Stimulated activated effector memory CD8-positive, alpha-beta T cell treated with anti-CD3 and anti-CD28 coated beads, Interleukin-12 subunit alpha, Interleukin-12 subunit beta, amount 100 ng/mL, for 72 hours (primary cell): ENCODE data around the gene PAFAH1B2.
A peak's percentile ranks its signal among the peaks of the same experiment; 100 is the strongest.
"Not testable (repeated sequence)": the region's sequence is repeated elsewhere in the genome, so short reads cannot be mapped to it uniquely, and the experiment has no call there.

Experiments
- ATAC-seq: fragments of 150-1000 bp; cut with Tn5 transposase; 2 replicates; pipeline ENCODE4 v1.10.0; 2021
- DNase-seq, 2 donors: peaks; one replicate each; pipeline ENCODE4 v3.0.0; 2021 to 2022; ENCODE audit warnings: low spot score in 2 of 2
- H3K27ac Mint-ChIP-seq: one replicate; pipeline ENCODE4 v1.8.0; 2022; ENCODE audit warnings: mild to moderate bottlenecking, mixed read lengths
- H3K36me3 Mint-ChIP-seq: one replicate; pipeline ENCODE4 v1.8.0; 2022; ENCODE audit warnings: mild to moderate bottlenecking, mixed read lengths
- H3K4me1 Mint-ChIP-seq: one replicate; pipeline ENCODE4 v1.8.0; 2022; ENCODE audit warnings: mixed read lengths
- H3K4me3 Mint-ChIP-seq: one replicate; pipeline ENCODE4 v1.8.0; 2022; ENCODE audit warnings: mild to moderate bottlenecking, mixed read lengths
- H3K9me3 Mint-ChIP-seq: one replicate; pipeline ENCODE4 v1.8.0; 2022; ENCODE audit warnings: mixed read lengths

PAFAH1B2 gene, protein sequence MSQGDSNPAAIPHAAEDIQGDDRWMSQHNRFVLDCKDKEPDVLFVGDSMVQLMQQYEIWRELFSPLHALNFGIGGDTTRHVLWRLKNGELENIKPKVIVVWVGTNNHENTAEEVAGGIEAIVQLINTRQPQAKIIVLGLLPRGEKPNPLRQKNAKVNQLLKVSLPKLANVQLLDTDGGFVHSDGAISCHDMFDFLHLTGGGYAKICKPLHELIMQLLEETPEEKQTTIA

DNA sequence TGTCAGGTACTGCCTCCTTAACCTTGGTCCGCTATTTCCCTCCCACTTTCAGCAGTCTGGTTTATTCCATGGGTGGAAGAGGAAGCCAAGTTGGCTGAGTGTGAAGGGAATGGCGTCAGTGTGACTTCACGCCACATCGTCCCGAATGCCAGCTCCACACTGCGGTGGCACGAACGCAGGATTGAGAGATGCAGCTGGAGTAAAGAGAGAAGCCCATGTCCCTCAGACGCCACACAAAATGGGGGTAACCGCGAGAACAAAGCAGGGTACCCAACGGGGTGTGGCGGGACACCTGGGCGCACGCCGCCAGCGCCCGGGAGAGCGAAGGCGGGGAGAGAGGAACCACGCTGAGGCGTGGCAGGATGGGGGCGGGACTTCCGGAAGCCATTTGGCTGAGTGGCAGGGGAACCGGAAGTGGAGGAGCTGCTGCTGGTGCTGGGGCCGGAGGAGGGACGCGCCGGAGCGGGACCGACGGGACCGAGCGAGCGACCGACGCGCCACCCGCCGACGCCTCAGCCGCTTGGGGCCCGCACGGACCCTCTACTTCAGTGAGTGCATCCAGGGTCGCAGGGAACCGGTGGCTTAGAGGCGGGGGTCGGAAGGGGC, at the start of gene PAFAH1B2:
Gene PAFAH1B2, plus strand, starts transcription at position 417 of the 606 bp plus-strand sequence. CDS start 8,161 bp downstream, outside the sequence.
- H3K4me3 Mint-ChIP-seq = peak within 1 kb of the TSS; percentile 97
- peaks cover 50% of the 10 kb centered on the region for H3K36me3 Mint-ChIP-seq
- H3K4me1 Mint-ChIP-seq = peaks cover 43% of the 10 kb centered on the region
- ATAC-seq = peak; percentile 98
- DNase-seq = peak; percentile 86 to 96
- no peaks in the 10 kb centered on the region for H3K9me3 Mint-ChIP-seq
- H3K27ac Mint-ChIP-seq = peak within 1 kb of the TSS; percentile 94

DNA sequence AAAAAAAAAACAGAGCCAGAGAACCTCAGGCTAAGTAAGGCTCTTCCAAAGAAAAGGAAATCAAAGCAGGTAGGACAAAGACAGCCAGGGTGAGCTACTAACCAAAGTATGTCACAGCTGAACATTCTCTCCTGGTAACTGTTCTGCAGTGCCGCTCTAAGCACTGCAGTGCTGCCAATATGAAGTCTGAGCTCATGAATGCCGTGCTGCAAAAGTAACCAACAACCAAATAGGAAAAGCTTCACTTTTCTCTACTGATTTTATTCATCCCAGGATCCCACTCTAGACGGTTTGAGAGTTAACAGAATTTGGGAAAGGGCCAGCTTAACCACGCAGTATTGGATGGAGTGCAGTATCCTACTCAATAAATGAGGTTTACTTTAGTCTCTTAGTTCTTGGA, 49.3 kb upstream of the PAFAH1B2 start:
- Mint-ChIP-seq H3K9me3 (peaks cover 5% of the 10 kb centered on the region), H3K27ac (peak overlapping the region; percentile 95), H3K4me1 (peaks cover 86% of the 10 kb centered on the region), H3K4me3 (peak overlapping the region; percentile 90), H3K36me3 (peaks cover 49% of the 10 kb centered on the region)
- DNase-seq (no peak), ATAC-seq (no peak)

DNA sequence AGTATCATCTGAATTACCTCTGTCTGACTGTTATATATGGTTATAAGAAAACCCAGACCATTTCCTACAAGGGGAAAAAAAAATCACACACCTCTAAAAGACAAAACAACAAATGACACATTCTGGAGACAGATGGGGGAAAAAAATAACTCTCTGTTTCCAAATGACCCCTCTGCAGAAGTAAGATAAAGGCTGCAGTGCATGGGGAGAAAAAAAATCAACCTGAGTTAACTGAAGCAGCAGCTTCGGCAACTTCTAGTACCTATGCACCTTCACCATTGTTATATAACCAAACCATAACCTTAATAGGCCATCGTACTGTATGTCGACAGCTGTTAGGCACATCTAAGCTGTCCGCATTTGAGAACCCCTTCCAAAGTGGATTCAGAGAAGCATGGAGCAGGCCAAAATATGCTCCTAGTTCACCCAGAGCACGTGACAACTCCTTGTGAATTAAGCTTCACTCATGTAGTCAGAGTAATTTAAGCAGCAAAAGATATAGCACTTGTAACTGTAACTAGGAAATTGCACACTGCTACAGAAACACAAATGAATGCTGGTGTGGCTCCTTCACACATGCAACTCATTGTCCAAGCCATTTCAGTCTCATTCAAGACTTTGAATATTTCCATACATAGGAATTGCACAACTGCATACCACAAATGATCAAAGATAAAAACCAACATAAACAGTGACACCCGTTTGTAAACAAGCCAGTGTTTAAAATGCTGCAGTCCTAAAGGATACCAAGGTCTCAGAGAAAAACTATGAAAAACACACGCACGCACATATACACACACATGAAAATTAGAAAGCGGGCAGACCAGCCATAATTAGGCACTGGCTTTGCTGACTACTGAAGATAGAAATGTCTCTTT, 48.6 kb upstream of the PAFAH1B2 start:
- Mint-ChIP-seq H3K4me1 (peaks cover 86% of the 10 kb centered on the region), H3K27ac (peak overlapping the region; percentile 95), H3K9me3 (peaks cover 5% of the 10 kb centered on the region), H3K36me3 (peaks cover 49% of the 10 kb centered on the region), H3K4me3 (peak overlapping the region; percentile 90)
- peak; percentile 19 for ATAC-seq
- DNase-seq = no peak

DNA sequence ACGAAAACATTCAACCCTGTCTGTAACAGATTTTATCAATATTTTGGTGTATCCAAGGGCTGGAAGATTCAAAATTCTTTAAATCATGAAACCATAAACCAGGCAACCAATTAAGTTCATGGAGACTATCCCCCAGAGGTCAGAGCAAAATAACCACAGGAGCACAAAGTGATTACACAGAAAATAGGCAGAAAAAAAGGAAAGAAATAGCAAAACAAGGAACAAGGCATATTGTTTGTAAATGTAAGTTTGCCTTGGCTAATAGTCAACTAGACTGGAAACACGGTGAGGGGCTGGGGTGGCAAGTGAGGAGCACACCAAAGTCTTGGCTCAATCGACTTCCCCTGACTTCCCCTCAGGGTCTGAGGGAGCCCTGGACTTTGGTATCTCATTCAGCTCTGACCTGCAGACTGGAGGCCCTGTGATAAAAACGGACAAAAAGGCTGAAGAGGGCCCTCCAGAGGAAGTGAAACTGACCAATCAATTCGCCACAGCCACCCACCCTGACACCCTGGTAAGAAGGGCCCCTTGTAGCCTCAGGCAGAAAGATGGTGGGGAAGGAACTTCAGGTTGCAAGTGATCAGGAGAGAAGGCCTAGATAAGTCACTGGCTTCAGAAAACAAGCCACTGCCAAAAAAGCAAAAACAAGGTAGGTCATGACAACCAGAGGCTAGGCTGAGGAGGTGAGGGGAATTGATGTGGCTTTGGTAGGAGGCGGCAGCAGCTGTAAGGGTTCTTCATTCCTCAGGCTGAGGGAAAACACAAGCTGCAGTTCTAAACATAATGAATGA, 47.7 kb upstream of the PAFAH1B2 start:
- H3K4me3 Mint-ChIP-seq = peak overlapping the region; percentile 90
- peak overlapping the region; percentile 95 for H3K27ac Mint-ChIP-seq
- peak; percentile 17 for ATAC-seq
- H3K36me3 Mint-ChIP-seq = peaks cover 49% of the 10 kb centered on the region
- peaks cover 88% of the 10 kb centered on the region for H3K4me1 Mint-ChIP-seq
- peak in 1 of 2 donors; percentile 75 for DNase-seq
- H3K9me3 Mint-ChIP-seq = peaks cover 5% of the 10 kb centered on the region

DNA sequence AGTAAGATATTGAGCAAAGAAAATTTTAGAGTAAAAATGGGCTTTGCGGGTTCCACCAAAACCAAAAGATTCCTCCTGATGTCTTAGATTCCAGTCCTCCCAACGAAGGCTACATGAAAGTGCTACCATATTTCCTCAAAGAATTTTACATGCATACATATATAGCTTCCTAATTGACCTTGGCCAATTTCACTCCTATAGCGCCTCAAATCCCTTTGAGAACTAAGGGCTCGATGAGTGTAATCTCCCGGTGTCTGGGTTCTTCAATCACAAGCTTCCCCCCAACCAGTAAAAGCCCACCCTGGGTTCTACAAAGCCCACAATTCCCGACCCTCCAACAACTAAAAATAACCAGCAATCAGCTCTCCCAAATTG, 47.1 kb upstream of the PAFAH1B2 start:
- Mint-ChIP-seq H3K27ac (peak overlapping the region; percentile 95), H3K4me3 (peak overlapping the region; percentile 90), H3K9me3 (peaks cover 5% of the 10 kb centered on the region), H3K36me3 (peaks cover 43% of the 10 kb centered on the region), H3K4me1 (peaks cover 82% of the 10 kb centered on the region)
- DNase-seq (no peak), ATAC-seq (no peak)

DNA sequence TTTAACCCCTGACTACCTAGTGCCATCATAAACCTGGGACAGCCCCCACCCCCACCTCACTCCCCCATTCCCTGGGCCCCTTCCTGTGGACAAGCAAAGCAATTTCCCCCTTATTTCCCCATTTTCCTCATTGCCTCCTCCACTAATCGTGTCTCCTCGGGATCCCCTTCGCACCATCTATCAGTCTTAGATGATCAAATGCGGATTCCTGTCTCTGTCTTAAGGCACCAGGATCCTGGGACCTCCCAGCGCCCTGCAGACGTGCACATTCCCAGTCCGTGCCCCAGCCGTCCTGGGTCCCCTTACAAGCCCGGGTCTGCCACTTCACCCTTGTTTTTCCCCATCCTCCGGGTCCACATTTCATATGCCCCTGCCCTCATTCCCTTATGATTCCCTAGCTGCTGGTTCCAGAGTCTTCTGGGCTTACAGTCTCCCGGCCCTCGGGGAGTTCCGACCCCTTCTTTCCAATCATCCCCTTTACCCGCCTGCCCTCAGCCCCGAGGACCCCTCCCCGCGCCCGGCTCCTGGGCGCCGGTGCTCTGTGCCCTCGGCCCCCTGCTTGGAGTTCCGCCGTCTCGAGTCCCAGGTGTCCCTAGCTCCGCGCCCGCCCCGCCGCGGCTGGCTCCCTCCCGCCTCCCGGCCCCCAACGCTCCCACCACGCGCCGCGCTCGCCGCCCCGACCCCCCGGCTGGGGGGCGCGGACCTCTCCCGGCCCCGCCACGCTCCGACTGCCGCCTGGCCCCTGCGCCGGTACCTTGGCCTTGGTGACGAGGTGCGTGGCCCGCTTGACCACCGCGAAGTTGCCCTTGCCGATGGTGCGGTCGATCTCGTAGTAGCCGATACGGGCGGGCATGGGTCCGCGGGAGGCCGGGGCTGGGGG, 46.5 kb upstream of the PAFAH1B2 start:
- DNase-seq (peak; percentile 46 to 76), ATAC-seq (peak; percentile 27)
- H3K4me3 Mint-ChIP-seq = peak overlapping the region; percentile 90

DNA sequence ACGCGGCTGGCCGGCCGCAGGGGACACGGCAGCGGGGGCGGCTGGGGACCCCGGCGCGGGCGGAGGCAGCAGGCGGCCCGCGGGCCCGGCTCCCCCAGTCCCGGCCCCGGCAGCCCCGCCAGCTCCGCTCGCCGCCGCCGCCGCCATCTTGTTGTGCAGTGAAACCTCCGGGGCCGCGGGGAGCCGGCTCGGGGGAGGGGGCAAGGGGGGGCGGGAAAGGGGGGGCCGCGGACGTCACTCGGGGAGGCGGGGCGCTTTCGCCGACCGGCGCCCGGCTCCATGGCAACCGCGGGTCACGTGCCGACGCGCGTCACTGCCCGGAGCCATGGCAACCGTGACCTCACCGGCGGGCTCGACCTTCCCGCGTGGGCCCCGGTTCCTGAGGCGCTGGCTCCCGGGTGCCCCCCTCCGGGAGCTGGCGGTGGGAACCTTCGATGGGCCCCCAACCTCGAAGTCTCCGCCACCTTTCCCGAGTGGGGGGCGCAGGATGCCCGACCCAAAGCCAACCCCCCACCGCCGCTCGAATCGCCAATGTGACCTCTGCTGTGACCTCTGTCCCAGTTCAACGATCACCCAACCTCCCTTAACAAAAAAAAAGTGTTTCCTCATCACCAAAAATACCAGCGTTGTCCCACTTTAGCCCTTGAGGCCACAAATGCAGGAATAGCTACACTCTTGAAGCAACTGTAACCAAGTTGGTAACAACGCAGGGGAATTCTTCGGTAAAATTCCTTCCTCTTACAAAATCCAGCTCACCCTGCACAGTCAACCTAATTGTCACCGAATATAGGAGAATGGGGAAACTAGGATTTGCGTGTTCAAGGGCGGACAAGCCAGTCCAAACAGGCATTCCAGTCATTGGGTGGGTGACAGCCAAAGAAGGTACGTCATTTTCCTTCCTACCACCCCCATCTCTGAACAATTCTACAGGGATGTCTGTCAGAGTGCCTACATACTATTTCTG, 45.5 kb upstream of the PAFAH1B2 start, which contains the start of gene SIK3:
Gene SIK3, minus strand, starts transcription at position 160 of the 964 bp plus-strand sequence. Its CDS starts 13 bp downstream, at position 147.
- DNase-seq (peak; percentile 92 to 95), ATAC-seq (peak; percentile 88)
- Mint-ChIP-seq H3K9me3 (no peaks in the 10 kb centered on the region), H3K36me3 (peaks cover 35% of the 10 kb centered on the region), H3K4me1 (peaks cover 66% of the 10 kb centered on the region), H3K27ac (peak within 1 kb of the TSS; percentile 95), H3K4me3 (peak within 1 kb of the TSS; percentile 90)

More for the DNA sequence above, 46.5 kb upstream of the PAFAH1B2 start:
- H3K4me1 Mint-ChIP-seq = peaks cover 76% of the 10 kb centered on the region
- H3K36me3 Mint-ChIP-seq = peaks cover 36% of the 10 kb centered on the region
- H3K27ac Mint-ChIP-seq = peak overlapping the region; percentile 95
- H3K9me3 Mint-ChIP-seq = no peaks in the 10 kb centered on the region

DNA sequence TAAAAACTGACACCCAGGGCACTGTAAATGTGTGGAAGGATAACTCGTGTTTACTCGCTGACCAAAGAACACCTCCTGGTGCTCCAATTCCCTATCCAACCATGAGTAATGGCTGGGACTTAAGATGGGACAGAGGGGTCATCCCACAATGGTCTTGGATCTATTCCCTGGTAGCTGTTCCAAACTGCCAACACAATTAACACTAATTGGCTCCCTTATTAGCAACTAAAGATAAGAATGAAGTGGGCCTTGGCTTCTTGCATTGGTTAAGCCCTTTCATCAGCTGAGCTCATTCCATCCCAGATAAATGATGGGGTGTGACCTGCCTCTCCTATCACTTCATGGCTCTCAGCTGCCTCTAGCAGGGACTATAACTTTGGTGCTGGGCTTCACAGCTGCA, 44.4 kb upstream of the PAFAH1B2 start:
- ATAC-seq (no peak), DNase-seq (no peak)
- Mint-ChIP-seq H3K9me3 (no peaks in the 10 kb centered on the region), H3K4me1 (peaks cover 55% of the 10 kb centered on the region), H3K4me3 (peak overlapping the region; percentile 90), H3K36me3 (peaks cover 35% of the 10 kb centered on the region), H3K27ac (peak overlapping the region; percentile 95)

DNA sequence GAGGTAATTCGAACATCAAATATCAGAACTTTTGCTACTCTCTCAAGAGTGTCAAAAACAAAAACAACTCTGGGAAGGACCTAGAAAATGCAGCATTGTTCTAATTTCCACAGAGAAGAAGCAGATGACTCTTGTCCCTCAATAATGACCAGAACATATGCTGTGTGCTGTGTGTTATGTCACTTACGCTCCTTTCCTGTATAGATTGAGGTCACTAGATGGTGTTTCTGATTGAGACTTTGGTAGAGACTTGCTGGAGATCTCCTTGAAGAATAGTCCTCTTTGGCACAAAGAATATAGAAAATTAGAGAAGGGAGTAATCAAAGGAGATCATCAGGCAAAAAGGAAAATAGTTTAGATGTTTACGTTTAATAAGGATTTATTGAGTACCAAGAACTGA, 43.5 kb upstream of the PAFAH1B2 start:
- Mint-ChIP-seq H3K4me1 (peaks cover 46% of the 10 kb centered on the region), H3K4me3 (no peak overlapping the region), H3K36me3 (peaks cover 35% of the 10 kb centered on the region), H3K9me3 (no peaks in the 10 kb centered on the region), H3K27ac (no peak overlapping the region)
- ATAC-seq (no peak), DNase-seq (no peak)

DNA sequence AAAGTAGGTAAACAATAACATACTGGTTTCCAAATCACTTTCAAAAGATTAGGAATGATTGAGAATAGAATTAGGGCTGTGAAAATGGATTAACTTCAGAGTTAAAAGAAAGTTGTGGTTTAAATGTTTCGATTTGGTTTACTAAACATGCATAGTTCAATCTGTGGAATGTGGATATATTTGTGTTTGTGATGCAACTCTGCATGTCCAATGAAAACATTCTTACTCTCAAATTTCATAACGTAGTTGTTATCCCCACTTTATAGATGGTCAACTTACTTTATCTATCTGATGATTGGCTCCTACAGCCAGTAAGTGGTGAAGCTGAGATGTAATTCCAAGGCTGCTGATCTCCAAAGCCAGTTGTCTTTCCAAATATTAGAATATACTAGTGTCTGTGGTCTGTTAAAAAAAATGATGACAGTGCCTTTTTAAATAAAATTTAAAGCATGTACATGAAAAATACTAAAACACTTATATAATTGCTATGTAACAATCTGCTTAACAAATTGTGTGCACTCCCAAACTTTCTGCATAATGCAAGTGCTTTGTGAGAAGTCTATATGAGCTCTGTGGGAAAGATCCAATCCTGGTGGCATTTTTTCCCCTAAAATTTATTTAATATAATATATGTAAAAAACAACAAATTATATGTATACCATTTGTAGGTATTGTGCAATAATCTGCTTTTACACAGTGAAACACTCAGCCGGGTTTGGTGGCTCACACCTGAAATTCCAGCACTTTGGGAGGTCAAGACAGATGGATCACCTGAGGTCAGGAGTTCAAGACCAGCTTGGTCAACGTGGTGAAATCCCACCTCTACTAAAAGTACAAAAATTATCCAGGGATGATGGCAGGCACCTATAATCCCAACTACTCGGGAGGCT, 36.1 kb upstream of the PAFAH1B2 start:
- no peak for DNase-seq
- no peaks in the 10 kb centered on the region for H3K36me3 Mint-ChIP-seq
- no peak overlapping the region for H3K4me3 Mint-ChIP-seq
- H3K4me1 Mint-ChIP-seq = no peaks in the 10 kb centered on the region
- no peak for ATAC-seq
- no peaks in the 10 kb centered on the region for H3K9me3 Mint-ChIP-seq
- no peak overlapping the region for H3K27ac Mint-ChIP-seq

DNA sequence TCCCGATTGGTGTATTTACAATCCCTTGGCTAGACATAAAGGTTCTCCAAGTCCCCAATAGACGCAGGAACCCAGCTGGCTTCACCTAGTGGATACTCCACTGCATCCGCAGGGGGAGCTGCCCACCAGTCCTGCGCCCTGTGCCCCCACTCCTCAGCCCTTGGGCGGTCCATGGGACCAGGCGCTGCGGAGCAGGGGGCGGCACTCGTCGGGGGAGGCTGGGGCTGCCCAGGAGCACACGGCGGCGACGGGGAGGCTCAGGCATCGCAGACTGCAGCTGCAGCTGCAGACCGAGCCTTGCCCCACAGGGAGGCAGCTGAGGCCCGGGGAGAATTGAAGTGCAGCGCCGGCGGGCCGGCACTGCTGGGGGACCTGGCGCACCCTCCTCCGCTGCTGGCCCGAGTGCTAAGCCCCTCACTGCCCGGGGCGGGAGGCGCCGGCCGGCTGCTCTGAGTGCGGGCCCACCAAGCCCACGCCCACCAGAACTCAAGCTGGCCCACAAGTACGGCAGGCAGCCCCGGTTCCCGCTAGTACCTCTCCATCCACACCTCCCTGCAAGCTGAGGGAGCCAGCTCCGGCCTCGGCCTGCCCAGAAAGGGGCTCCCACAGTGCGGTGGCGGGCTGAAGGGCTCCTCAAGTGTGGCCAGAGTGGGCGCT, 33.7 kb upstream of the PAFAH1B2 start:
- H3K36me3 Mint-ChIP-seq = no peaks in the 10 kb centered on the region
- DNase-seq = no peak
- H3K27ac Mint-ChIP-seq = no peak overlapping the region
- no peak for ATAC-seq
- H3K4me3 Mint-ChIP-seq = no peak overlapping the region
- H3K9me3 Mint-ChIP-seq = no peaks in the 10 kb centered on the region
- no peaks in the 10 kb centered on the region for H3K4me1 Mint-ChIP-seq

DNA sequence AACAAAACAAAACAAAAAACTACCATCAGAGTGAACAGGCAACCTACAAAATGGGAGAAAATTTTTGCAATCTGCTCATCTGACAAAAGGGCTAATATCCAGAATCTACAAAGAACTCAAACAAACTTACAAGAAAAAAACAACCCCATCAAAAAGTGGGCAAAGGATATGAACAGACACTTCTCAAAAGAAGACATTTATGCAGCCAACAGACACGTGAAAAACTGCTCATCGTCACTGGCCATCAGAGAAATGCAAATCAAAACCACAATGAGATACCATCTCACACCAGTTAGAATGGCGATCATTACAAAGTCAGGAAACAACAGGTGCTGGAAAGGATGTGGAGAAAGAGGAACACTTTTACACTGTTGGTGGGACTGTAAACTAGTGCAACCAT, 31.6 kb upstream of the PAFAH1B2 start:
- ATAC-seq, H3K36me3 Mint-ChIP-seq, H3K9me3 Mint-ChIP-seq, H3K4me3 Mint-ChIP-seq, H3K27ac Mint-ChIP-seq, DNase-seq, H3K4me1 Mint-ChIP-seq: not testable (repeated sequence)
